ENCODE data around the gene PGM2L1.
A peak's percentile ranks its signal among the peaks of the same experiment; 100 is the strongest.
"Not testable (repeated sequence)": the region's sequence is repeated elsewhere in the genome, so short reads cannot be mapped to it uniquely, and the experiment has no call there.

PGM2L1 gene

GRCh38 chr11:74400606-74401005, 2.4 kb upstream of the PGM2L1 start:
- no peak for DNase-seq (ENCODE audit: low read depth)

GRCh38 chr11:74397501-74398243, 561 bp downstream of the PGM2L1 start:
- DNase-seq (ENCODE audit: low read depth): no peak

DNA sequence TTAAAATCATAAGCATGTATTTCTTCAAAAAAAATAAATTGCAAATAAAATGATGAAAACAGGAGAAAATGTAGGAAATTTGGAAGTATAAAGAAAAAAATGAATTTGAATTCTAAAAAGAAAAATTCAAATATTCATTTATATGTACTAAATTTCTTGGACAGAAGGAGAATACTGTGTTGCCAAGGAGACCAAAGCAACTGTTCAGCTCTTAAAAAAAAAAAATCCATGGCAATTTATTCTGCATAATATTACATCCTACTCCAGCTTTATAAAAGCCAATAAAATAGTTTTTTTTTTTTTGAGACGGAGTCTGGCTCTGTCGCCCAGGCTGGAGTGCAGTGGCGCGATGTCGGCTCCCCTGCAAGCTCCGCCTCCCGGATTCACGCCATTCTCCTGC, 6.0 kb downstream of the PGM2L1 start:
- no peak for DNase-seq (ENCODE audit: low read depth)

- DNase-seq (ENCODE audit: low read depth): no peak
Observed at GRCh38 chr11:74391193-74391592, 7.0 kb downstream of the PGM2L1 start.

GRCh38 chr11:74390697-74391096, 7.5 kb downstream of the PGM2L1 start:
- no peak for DNase-seq (ENCODE audit: low read depth)

DNA sequence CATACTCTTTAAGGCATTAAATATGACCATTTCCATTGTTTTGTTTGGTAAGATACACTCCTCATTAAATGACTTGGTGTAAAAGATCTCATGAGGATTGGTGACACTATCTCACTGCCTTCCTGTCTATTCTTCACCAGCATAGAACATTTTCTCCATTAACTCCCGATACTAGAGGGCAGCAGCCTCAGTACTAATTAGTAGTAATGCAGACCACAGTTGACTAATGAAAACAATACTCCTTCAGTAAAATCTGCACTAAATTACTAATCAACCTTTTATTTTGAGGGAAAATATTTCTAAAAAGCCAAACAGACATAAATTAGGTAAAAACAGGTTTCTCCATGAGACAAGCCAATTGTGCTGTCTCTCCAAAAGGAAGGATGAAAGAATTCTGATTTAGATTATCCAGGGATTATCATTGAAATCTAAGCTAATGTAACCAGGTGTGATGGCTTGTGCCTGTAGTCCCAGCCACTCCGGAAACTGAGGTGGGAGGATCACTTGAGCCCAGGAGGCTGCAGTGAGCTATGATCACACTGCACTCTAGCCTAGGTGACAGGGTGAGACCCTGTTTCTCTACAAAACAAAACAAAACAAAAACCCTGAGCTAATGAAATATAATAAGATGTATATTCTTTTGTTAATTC, 9.4 kb downstream of the PGM2L1 start:
- DNase-seq (ENCODE audit: low read depth): peak; percentile 31

- DNase-seq (ENCODE audit: low read depth): no peak
Observed at GRCh38 chr11:74384641-74385040, 13.6 kb downstream of the PGM2L1 start.

- no peak for DNase-seq (ENCODE audit: low read depth)
Observed at GRCh38 chr11:74380746-74381439, 17.3 kb downstream of the PGM2L1 start.

GRCh38 chr11:74377689-74378088, 20.5 kb downstream of the PGM2L1 start:
- no peak for DNase-seq (ENCODE audit: low read depth)

GRCh38 chr11:74373382-74373781, 24.9 kb downstream of the PGM2L1 start:
- DNase-seq (ENCODE audit: low read depth): no peak

DNA sequence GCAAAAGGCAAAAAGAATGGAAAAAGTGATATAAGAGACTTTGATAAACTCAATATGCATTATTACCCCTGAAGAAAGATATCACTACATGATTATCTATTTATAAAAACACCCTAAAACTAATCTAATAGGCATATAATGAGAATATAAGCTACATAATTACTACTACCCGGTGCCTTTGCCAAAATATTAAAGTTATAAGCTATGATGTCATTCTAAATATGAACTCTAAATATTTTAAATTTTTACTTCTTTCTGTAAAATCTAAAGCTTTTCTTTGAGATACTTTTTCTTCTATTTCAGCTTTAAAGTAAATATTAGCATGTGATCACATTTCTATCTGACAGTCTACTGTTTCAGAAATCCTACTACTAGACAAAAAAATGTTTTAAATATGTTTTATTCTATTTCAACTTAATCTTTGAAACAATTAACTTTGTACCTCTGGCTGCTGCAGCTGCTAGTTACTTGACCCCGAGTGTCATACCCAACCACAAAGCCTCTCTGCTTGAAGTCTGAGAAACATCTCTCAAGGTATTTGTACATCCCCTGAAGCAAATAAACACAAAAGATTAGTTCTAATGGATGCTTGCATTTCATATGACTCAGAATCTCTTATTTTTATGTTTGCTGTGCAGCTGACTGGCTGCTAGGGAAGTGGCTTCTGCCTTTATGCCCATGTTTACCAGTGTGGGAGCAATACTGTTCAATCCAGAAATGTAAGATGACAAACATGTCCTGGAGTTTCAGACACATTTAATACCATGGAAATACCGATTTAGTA, 26.8 kb downstream of the PGM2L1 start:
- no peak for DNase-seq (ENCODE audit: low read depth)

DNA sequence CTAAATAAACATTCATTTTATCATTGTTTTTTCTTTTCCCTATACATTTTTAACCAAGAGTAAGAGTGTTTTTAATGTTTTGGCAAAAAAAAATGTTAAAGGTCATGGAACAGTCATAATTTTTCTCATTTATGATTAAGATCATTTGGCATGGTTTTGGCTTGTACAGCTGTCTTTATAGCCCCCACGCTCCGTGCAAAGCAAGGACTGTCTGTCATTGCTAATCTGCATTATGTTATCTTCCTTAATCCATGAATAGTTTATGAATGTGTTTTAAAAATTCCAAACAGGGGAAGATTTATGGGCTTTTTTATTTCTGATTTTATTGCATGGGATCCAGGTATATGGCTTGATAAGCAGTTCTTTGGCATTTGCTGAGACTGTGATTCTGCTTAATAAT, 28.1 kb downstream of the PGM2L1 start:
- DNase-seq (ENCODE audit: low read depth): no peak

- DNase-seq (ENCODE audit: low read depth): no peak
Observed at GRCh38 chr11:74367881-74368280, 30.4 kb downstream of the PGM2L1 start.

DNA sequence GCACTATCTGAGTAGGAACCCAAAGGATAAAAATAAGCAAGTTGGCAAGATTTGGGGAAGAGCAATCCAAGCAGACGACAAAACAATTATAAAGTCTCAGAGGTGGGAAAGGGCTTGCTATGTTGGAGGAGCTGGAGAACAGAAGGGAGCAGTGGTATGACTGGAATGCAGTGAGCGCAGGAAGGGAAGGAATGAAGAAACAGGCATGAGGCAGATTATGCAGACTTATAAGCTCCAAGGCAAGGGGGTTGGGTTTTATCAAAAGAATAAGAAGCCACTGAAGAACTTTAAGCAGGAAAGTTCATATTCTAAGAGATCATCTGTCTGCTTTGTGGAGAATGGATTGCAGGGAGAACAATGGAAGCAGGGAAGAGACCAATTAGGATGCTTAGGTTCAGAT, 31.7 kb downstream of the PGM2L1 start:
- DNase-seq (ENCODE audit: low read depth): no peak

DNA sequence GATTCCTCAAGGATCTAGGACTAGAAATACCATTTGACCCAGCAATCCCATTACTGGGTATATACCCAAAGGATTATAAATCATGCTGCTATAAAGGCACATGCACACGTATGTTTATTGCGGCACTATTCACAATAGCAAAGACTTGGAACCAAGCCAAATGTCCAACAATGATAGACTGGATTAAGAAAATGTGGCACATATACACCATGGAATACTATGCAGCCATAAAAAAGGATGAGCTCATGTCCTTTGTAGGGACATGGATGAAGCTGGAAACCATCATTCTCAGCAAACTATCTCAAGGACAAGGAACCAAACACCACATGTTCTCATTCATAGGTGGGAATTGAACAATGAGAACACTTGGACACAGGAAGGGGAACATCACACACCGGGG, 32.4 kb downstream of the PGM2L1 start:
- not testable (repeated sequence) for DNase-seq (ENCODE audit: low read depth)

DNA sequence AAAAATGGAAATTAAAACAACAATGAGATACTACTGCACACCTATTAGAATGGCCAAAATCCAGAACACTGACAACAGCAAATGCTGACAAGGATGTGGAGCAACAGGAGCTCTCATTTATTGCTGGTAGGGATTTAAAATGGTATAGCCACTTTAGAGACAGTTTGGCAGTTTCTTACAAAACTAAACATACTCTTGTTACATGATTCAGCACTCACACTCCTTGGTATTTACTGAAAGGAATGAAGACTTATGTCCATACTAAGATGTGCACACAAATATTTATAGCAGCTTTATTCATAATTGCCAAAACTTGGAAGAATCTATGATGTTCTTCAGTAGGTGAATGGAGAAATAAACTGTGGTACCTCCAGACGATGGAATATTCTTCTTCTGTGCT, 40.8 kb downstream of the PGM2L1 start:
- DNase-seq (ENCODE audit: low read depth): no peak

DNA sequence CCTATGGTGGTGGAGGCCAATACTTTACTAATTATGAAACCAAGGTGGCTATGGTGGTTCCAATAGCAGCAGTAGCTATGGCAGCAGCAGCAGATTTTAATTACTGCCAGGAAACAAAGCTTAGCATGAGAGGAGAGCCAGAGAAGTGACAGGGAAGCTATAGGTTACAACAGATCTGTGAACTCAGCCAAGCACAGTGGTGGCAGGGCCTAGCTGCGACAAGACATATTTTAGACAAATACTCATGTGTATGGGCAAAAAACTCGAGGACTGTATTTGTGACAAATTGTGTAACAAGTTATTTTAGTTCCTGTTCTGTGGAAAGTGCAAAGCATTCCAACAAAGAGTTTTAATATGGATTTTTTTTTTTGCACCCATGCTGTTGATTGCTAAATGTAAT, 42.6 kb downstream of the PGM2L1 start:
- DNase-seq (ENCODE audit: low read depth): no peak

DNA sequence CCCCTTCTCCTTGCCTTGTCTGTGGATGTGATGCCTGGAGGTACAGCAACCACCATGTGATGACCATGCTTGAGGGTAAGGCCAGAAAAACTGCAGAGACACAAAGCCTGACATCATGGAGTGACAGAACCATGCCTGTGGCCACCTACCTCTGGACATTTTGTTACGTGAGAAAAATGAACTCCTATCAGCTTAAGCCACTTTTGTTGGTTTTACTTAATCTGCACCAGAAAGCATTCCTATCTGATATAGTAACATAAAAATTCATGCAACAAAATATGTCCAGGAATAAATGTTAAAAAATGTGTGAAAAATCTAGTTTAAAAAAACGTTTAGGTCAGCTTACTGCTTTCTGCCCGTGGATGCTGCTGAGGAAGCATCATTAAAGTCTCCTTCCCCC, 44.2 kb downstream of the PGM2L1 start:
- DNase-seq (ENCODE audit: low read depth): no peak

DNA sequence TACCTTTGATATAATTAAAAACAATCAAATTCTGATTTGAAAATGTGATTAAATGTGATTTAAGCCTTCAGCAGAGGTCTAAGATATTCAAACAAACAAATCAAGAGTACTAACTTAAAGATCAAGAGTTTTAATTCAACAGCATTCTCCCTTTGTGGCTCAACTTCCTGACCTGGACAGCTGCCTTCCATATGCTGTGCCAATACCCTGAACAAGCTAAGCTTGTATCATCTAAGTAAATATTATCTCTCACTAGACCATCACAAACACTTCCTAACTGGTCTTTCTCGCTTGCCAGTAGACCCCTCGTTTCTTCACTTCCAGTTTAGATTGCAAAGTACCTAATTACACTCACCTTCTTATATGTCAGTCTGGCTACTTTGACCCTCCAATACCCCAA, 50.9 kb downstream of the PGM2L1 start:
- DNase-seq (ENCODE audit: low read depth): no peak

- no peak for DNase-seq (ENCODE audit: low read depth)
Observed at GRCh38 chr11:74345420-74345819, 52.8 kb downstream of the PGM2L1 start.

DNA sequence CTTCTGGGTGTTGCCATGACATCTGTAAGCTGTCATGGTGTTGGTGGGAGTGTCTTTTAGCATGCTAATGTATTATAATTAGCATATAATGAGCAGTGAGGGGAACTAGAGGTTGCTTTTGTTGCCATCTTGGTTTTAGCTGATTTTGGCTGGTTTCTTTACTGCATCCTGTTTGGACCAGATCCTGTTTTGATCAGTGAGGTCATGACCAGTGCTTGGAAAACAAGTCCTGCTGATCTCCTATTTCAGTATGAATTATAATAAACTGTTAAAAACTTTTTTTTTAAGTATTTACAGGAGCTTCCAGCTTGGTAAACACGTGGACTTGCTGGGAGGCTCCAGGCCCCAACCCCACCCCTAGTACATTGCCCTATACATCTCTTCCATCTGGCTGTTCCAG, 56.3 kb downstream of the PGM2L1 start:
- no peak for DNase-seq (ENCODE audit: low read depth)

DNA sequence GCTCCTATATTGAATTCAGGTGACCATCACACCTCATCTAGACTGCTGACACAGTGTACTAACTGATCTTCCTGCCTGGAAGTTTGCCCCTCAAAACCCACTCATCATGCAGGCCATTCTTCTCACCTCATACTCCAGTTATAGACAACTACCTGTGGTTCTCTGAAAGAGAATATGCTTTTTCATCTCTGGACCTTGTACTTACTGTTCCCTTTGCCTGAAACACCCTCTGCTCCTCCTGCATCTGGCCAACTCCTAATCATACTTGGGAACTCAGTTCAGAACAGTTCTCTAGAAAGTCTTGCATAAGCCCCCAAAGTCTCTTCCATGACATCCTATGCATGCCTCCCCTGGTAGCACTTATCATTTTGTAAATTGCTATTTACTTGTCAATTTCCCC, 58.6 kb downstream of the PGM2L1 start:
- DNase-seq (ENCODE audit: low read depth): no peak

DNA sequence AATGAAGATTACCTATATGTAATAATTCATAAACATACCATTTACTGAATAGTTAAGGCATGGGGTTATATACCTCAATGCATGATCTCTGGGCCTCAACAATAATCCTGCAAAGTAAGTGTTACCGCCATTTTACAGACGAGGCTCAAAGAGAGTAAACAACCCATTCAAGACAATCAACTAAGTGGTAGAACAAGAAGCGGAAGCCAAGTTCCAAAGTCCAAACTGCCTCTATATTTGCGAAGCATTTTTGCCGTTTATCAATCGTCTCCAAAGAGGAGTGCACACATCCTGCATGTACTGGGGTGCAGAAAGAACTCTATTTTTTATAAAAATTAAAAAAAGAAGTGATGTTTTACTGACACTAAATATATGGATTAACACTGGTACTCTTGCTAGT, 59.3 kb downstream of the PGM2L1 start:
- DNase-seq (ENCODE audit: low read depth): no peak

All from stromal cell of bone marrow (primary cell).